ENCODE measurements around the gene FAM193B.

DNA sequence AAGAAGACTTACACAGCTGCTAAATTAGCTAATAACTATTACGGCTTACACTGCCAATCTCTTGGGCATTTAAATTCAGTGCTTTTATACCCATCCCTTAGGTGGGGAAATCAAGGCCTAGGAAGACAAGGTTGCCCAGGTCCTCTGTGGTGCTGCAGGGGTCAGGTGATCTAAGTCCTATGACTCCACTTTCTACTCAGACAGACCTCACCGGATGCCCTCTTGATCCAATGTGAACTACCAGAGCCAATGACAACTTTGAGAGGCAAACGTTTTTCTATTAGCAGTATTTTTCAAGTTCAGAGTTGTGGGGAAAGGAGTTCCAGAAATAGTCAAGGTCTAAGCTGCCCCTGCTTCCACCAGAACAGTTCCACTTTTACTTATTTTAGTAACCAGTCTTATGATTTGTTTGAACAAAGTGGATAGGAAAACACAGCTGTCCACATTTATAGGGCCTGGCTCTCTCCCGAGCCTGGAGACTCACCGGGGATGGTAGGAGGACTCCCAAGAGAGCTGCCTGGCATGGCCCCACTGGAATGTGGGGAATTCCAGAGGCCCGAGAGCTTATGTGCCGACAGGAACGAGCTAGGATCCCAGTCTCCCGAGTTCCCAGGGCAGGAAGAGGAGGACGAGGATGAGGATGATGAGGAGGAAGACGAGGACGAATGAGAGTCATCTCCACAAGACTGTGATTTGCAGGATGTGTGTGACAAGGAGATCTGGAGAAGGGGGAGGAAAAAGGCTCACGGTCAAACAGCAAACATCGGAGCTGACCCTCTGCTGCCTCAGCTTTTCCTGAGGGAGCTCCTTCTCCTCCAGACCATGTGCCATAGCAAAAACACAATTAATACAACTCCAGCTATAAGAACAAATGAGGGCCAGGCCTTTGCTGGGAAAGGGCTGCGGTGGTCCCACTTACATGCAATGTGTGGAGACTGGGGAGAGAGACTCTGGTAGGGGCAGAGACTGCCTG lies 16.7 kb downstream of the FAM193B start:
- TF ChIP-seq, protein P1, sequence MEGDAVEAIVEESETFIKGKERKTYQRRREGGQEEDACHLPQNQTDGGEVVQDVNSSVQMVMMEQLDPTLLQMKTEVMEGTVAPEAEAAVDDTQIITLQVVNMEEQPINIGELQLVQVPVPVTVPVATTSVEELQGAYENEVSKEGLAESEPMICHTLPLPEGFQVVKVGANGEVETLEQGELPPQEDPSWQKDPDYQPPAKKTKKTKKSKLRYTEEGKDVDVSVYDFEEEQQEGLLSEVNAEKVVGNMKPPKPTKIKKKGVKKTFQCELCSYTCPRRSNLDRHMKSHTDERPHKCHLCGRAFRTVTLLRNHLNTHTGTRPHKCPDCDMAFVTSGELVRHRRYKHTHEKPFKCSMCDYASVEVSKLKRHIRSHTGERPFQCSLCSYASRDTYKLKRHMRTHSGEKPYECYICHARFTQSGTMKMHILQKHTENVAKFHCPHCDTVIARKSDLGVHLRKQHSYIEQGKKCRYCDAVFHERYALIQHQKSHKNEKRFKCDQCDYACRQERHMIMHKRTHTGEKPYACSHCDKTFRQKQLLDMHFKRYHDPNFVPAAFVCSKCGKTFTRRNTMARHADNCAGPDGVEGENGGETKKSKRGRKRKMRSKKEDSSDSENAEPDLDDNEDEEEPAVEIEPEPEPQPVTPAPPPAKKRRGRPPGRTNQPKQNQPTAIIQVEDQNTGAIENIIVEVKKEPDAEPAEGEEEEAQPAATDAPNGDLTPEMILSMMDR (IDR thresholded peaks at IDR 0.05): no peak
- TF ChIP-seq CHD4 (IDR thresholded peaks at IDR 0.05; ENCODE audit: borderline replicate concordance) (no peak), HDAC2 (IDR thresholded peaks at IDR 0.05) (no peak), CEBPB (IDR thresholded peaks at IDR 0.05) (no peak), JUNB (IDR thresholded peaks at IDR 0.05) (no peak)
- TF ChIP-seq, protein P2, sequence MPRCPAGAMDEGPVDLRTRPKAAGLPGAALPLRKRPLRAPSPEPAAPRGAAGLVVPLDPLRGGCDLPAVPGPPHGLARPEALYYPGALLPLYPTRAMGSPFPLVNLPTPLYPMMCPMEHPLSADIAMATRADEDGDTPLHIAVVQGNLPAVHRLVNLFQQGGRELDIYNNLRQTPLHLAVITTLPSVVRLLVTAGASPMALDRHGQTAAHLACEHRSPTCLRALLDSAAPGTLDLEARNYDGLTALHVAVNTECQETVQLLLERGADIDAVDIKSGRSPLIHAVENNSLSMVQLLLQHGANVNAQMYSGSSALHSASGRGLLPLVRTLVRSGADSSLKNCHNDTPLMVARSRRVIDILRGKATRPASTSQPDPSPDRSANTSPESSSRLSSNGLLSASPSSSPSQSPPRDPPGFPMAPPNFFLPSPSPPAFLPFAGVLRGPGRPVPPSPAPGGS (IDR thresholded peaks at IDR 0.05): no peak
- TF ChIP-seq, protein P3, sequence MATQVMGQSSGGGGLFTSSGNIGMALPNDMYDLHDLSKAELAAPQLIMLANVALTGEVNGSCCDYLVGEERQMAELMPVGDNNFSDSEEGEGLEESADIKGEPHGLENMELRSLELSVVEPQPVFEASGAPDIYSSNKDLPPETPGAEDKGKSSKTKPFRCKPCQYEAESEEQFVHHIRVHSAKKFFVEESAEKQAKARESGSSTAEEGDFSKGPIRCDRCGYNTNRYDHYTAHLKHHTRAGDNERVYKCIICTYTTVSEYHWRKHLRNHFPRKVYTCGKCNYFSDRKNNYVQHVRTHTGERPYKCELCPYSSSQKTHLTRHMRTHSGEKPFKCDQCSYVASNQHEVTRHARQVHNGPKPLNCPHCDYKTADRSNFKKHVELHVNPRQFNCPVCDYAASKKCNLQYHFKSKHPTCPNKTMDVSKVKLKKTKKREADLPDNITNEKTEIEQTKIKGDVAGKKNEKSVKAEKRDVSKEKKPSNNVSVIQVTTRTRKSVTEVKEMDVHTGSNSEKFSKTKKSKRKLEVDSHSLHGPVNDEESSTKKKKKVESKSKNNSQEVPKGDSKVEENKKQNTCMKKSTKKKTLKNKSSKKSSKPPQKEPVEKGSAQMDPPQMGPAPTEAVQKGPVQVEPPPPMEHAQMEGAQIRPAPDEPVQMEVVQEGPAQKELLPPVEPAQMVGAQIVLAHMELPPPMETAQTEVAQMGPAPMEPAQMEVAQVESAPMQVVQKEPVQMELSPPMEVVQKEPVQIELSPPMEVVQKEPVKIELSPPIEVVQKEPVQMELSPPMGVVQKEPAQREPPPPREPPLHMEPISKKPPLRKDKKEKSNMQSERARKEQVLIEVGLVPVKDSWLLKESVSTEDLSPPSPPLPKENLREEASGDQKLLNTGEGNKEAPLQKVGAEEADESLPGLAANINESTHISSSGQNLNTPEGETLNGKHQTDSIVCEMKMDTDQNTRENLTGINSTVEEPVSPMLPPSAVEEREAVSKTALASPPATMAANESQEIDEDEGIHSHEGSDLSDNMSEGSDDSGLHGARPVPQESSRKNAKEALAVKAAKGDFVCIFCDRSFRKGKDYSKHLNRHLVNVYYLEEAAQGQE (IDR thresholded peaks at IDR 0.05): no peak

Data from A549 (cell line).